ENCODE data around the gene OR10D3. TPM values are rescaled to one million over a fixed set of nuclear protein-coding genes. Genes with fewer than 3 reads are reported as not detected.
A peak's percentile ranks its signal among the peaks of the same experiment; 100 is the strongest.

Gene OR10D3
- total RNA-seq, 1 experiment from 2014 or later, result not detected

- Histone ChIP-seq H3K27ac (no peak overlapping the region), H3K27me3 (no peaks in the 10 kb centered on the region), H3K36me3 (no peaks in the 10 kb centered on the region), H3K9me3 (replicated peaks) (no peaks in the 10 kb centered on the region), H3K4me3 (no peak overlapping the region), H3K4me1 (peaks cover 47% of the 10 kb centered on the region)
- DNase-seq, result no peak
Observed at GRCh38 chr11:124176925-124177715, 6.0 kb upstream of the OR10D3 start.

GRCh38 chr11:124179310-124179709 lies 3.8 kb upstream of the OR10D3 start:
- Histone ChIP-seq H3K4me1 (peaks cover 29% of the 10 kb centered on the region), H3K27ac (peak overlapping the region; percentile 1; the same call in 1 of the 2 replicates), H3K9me3 (replicated peaks) (no peaks in the 10 kb centered on the region), H3K36me3 (no peaks in the 10 kb centered on the region), H3K4me3 (no peak overlapping the region), H3K27me3 (no peaks in the 10 kb centered on the region)
- DNase-seq, result no peak

GRCh38 chr11:124190298-124191139 lies 7.4 kb downstream of the OR10D3 start:
- H3K36me3 ChIP-seq, result no peaks in the 10 kb centered on the region
- no peak overlapping the region for H3K27ac ChIP-seq
- H3K4me1 ChIP-seq, result 0 out of 2 replicates have a peak, but pooled peaks cover 2% of the 10 kb centered on the region
- no peak overlapping the region for H3K4me3 ChIP-seq
- H3K9me3 ChIP-seq (replicated peaks), result no peaks in the 10 kb centered on the region
- H3K27me3 ChIP-seq, result no peaks in the 10 kb centered on the region
- DNase-seq, result no peak

GRCh38 chr11:124193221-124194010 lies 10.3 kb downstream of the OR10D3 start:
- H3K27ac ChIP-seq, result no peak overlapping the region

DNA sequence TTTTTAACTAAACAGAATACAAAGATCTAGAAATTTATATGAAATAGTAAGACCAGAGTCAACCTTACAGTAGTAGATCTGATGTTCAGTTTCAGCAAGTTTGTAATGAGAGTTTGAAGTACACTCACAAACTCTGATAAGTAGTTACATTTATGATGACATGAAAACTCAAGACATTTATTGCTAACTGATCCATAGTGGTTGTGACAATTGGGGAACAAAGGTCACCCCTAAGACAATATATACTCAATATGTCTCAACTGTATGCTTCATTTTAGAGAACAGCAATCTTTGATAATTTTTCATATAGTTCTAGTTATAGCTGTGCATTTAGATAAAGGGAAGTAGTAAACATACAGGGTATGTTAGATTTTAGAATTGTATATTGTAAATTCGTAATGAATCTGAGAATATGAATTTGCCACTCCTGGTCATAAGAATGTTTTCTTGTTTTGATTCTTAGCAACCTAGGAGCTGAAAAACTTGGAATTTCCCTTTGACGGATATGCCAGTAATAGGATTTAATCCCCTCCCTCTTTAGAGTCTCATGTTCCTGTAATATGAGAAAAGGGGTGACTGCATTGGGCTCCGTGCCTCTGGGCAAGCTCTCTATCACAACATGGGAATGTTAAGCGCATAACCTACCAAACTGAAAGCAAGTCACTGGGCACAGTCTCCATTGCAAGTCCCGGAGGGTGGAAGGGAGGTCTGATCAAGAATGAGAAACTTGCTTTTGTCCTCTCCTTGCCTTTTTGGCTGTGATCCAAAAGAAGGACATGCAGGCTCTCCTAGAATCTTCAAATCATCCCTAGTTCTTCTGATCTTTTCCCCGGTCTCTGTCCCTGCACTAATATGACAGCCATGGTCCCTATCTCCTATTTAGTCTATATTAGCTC lies 11.4 kb downstream of the OR10D3 start:
- H3K27ac ChIP-seq, result peak overlapping the region; percentile 18; the same call in 1 of the 2 replicates
- DNase-seq, result peak; percentile 42 to 68
- H3K36me3 ChIP-seq, result no peaks in the 10 kb centered on the region
- peak overlapping the region; percentile 45 for H3K4me3 ChIP-seq
- H3K27me3 ChIP-seq, result no peaks in the 10 kb centered on the region
- H3K4me1 ChIP-seq, result 0 out of 2 replicates have a peak, but pooled peaks cover 2% of the 10 kb centered on the region
- H3K9me3 ChIP-seq (replicated peaks), result no peaks in the 10 kb centered on the region

More at GRCh38 chr11:124193221-124194010, 10.3 kb downstream of the OR10D3 start:
- no peak for DNase-seq
- H3K36me3 ChIP-seq, result no peaks in the 10 kb centered on the region
- 0 out of 2 replicates have a peak, but pooled peaks cover 2% of the 10 kb centered on the region for H3K4me1 ChIP-seq
- H3K9me3 ChIP-seq (replicated peaks), result no peaks in the 10 kb centered on the region
- H3K4me3 ChIP-seq, result no peak overlapping the region
- H3K27me3 ChIP-seq, result no peaks in the 10 kb centered on the region

DNA sequence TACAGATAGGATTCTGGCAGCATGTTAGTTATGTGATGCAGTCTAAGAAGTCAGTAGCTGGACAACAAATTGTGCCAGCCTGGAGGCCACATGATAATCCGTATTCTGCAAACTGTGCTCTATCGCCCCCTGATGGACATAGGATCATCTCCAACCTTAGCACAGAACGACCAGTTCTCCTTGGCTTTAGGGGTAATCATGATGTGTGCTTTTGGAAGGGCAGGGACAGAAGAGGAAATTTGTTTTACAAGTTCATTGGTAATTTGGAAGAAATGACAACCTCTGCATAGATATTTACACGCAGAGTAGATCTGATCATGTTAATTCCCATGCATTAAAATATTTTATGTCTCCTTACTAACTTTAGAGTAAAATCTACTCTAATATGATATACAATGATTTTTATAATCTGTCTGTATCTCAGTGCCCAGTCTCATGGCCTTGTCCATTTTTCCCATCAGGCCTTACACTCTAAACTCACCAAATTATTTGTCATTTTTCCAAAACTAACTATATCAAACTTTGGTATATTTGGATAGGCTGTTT lies 12.1 kb downstream of the OR10D3 start:
- H3K9me3 ChIP-seq (replicated peaks), result no peaks in the 10 kb centered on the region
- H3K4me3 ChIP-seq, result peak overlapping the region; percentile 45
- peak overlapping the region; percentile 18; the same call in 1 of the 2 replicates for H3K27ac ChIP-seq
- DNase-seq, result peak; percentile 67 to 90
- H3K4me1 ChIP-seq, result 0 out of 2 replicates have a peak, but pooled peaks cover 2% of the 10 kb centered on the region
- H3K36me3 ChIP-seq, result no peaks in the 10 kb centered on the region
- no peaks in the 10 kb centered on the region for H3K27me3 ChIP-seq

- no peaks in the 10 kb centered on the region for H3K27me3 ChIP-seq
- H3K4me3 ChIP-seq, result no peak overlapping the region
- DNase-seq, result no peak
Observed at GRCh38 chr11:124197999-124198398, 14.9 kb downstream of the OR10D3 start.

DNA sequence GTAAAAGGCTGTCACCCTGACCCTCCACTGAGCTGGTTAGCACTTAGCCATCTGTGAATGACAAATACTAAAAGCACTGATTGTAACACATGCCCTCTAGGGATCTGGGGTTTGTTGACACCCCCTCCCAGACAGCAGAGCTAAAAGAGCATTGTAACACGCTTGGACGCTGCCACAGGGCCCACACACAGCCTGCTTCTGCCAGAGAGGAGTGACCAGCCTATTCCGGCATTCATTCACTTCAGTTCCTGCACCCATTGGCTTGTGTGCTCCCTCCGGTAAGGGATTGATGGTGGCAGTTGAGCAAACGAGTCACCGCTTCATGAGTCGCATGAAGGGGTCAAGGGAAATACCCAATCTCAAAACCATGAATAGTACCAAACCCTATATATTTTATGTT lies 15.8 kb downstream of the OR10D3 start:
- no peaks in the 10 kb centered on the region for H3K27me3 ChIP-seq
- no peak for DNase-seq
- H3K27ac ChIP-seq, result no peak overlapping the region
- no peaks in the 10 kb centered on the region for H3K36me3 ChIP-seq
- H3K4me3 ChIP-seq, result no peak overlapping the region
- H3K4me1 ChIP-seq, result 0 out of 2 replicates have a peak, but pooled peaks cover 2% of the 10 kb centered on the region
- no peaks in the 10 kb centered on the region for H3K9me3 ChIP-seq (replicated peaks)

More at GRCh38 chr11:124197999-124198398, 14.9 kb downstream of the OR10D3 start:
- no peaks in the 10 kb centered on the region for H3K36me3 ChIP-seq
- H3K4me1 ChIP-seq, result 0 out of 2 replicates have a peak, but pooled peaks cover 2% of the 10 kb centered on the region
- no peak overlapping the region for H3K27ac ChIP-seq
- no peaks in the 10 kb centered on the region for H3K9me3 ChIP-seq (replicated peaks)

GRCh38 chr11:124199702-124200101 lies 16.6 kb downstream of the OR10D3 start:
- Histone ChIP-seq H3K27ac (no peak overlapping the region), H3K27me3 (no peaks in the 10 kb centered on the region), H3K36me3 (no peaks in the 10 kb centered on the region), H3K4me1 (no peaks in the 10 kb centered on the region), H3K4me3 (no peak overlapping the region), H3K9me3 (replicated peaks) (no peaks in the 10 kb centered on the region)
- no peak for DNase-seq

DNA sequence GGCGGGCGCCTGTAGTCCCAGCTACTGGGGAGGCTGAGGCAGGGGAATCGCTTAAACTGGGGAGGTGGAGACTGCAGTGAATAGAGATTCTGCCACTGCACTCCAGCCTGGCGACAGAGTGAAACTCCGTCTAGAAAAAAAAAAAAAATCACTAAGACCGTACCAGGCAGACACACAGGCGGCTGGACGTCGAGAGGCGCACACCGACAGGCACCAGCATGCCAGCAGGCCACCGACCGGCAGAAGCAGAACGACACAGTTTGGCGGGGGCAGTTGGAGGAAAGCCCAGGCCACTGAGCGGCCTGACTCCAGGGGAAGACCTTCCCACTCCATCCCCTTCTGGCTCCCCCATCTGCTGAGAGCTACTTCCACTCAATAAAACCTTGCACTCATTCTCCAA lies 17.5 kb downstream of the OR10D3 start:
- no peaks in the 10 kb centered on the region for H3K9me3 ChIP-seq (replicated peaks)

DNA sequence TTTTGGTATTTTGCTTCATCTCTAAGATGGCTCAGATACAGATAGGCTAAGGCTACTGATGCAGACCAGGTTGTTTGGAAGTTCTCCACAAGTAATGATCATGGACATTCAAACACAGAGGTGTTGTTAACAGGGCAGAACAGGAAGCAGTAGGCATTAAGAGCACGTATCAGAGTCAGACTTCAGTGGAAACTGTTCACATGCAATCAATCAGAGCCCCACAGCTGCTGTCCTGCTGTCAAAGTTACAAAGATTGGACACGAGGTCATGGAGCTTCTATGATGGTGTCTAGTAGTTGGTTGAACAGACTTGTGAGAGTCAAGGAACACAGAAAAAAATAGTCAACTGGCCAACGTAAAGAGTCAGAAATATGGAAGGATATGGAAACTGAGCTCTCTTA lies 19.8 kb downstream of the OR10D3 start:
- Histone ChIP-seq H3K4me3 (no peak overlapping the region), H3K36me3 (no peaks in the 10 kb centered on the region), H3K9me3 (replicated peaks) (no peaks in the 10 kb centered on the region), H3K27me3 (no peaks in the 10 kb centered on the region), H3K27ac (no peak overlapping the region), H3K4me1 (no peaks in the 10 kb centered on the region)
- DNase-seq, result peak in 1 of 2 experiments; percentile 17

More for the DNA sequence above, 17.5 kb downstream of the OR10D3 start:
- Histone ChIP-seq H3K27me3 (no peaks in the 10 kb centered on the region), H3K4me1 (no peaks in the 10 kb centered on the region), H3K4me3 (no peak overlapping the region), H3K36me3 (no peaks in the 10 kb centered on the region), H3K27ac (no peak overlapping the region)
- DNase-seq, result no peak

DNA sequence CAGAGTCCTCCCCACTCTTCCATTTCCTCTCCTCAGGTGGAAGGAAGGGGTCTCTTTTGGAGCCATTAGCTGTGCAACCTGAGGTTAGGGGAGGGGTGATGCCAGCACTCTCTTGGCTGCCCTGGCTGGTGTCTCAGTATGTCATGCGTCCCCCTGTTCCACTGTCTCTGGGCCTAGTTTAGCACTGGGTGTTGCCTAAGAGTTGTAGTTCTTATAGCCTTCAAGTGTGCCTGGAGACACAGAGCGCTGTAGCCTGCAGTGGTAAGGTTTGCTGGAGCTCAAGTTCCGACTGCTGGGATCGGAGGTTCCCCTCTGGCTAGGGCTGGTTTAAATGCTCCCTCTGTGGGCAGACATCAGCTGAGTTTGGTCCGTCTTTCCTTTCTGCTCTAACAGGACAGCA lies 20.9 kb downstream of the OR10D3 start:
- Histone ChIP-seq H3K36me3 (no peaks in the 10 kb centered on the region), H3K4me1 (no peaks in the 10 kb centered on the region), H3K9me3 (replicated peaks) (no peaks in the 10 kb centered on the region), H3K27ac (no peak overlapping the region), H3K4me3 (no peak overlapping the region), H3K27me3 (no peaks in the 10 kb centered on the region)
- no peak for DNase-seq

DNA sequence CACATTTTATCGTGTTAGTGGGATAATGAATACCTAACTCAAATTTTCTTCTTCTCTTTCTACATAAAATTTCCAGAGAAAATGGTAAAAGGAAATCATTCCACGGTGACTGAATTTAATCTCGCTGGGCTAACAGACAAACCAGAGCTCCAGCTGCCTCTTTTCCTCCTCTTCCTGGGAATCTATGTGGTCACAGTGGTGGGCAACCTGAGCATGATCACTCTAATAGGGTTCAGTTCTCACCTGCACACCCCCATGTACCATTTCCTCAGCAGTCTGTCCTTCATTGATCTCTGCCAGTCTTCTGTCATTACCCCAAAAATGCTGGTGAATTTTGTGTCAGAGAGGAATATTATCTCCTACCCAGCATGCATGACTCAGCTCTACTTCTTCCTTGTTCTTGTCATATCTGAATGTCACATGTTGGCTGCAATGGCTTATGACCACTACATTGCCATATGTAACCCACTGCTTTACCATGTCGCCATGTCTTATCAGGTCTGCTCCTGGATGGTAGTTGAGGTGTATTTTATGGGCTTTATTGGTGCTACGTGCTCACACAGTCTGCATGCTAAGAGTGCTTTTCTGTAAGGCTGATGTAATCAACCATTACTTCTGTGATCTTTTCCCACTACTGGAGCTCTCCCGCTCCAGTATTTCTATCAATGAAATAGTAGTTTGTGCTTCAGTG lies 24.1 kb downstream of the OR10D3 start:
- Histone ChIP-seq H3K4me1 (no peaks in the 10 kb centered on the region), H3K36me3 (no peaks in the 10 kb centered on the region), H3K27ac (no peak overlapping the region), H3K27me3 (no peaks in the 10 kb centered on the region), H3K4me3 (no peak overlapping the region), H3K9me3 (replicated peaks) (no peaks in the 10 kb centered on the region)
- DNase-seq, result no peak

Data from SJCRH30 (cell line).